Central memory CD8-positive, alpha-beta T cell (primary cell): ENCODE results near the gene THOC6.

Experiments used
- ATAC-seq: fragments of 150-1000 bp; cut with Tn5 transposase; replicated peaks from 2 replicates; pipeline ENCODE4 v1.10.0; 2022; ENCODE audit warnings: mild to moderate bottlenecking, moderate FRiP score, moderate number of reproducible peaks; ENCODE audit not compliant: poor library complexity, severe bottlenecking; ENCODE audit errors: extremely low read depth
- DNase-seq, 2 donors: peaks; one replicate each; pipeline ENCODE4 v3.0.0; 2021; ENCODE audit warnings: low spot score in 2 of 2
- H3K27ac Mint-ChIP-seq: one replicate; pipeline ENCODE4 v1.8.0; 2022; ENCODE audit warnings: low read depth, mild to moderate bottlenecking, moderate library complexity, mixed read lengths
- H3K27me3 Mint-ChIP-seq: one replicate; pipeline ENCODE4 v1.8.0; 2022; ENCODE audit warnings: mixed read lengths
- H3K36me3 Mint-ChIP-seq: one replicate; pipeline ENCODE4 v1.8.0; 2022; ENCODE audit warnings: mild to moderate bottlenecking, moderate library complexity, mixed read lengths; ENCODE audit not compliant: insufficient read depth
- H3K4me1 Mint-ChIP-seq: one replicate; pipeline ENCODE4 v1.8.0; 2022; ENCODE audit warnings: mixed read lengths
- H3K4me3 Mint-ChIP-seq: one replicate; pipeline ENCODE4 v1.8.0; 2022; ENCODE audit warnings: mild to moderate bottlenecking, moderate library complexity, mixed read lengths
- H3K9me3 Mint-ChIP-seq: one replicate; pipeline ENCODE4 v1.8.0; 2022; ENCODE audit warnings: mixed read lengths

Gene THOC6

GRCh38 chr16:3032624-3033023, 8.8 kb downstream of the THOC6 start:
- ATAC-seq (no peak), DNase-seq (no peak)
- no peak overlapping the region for H3K27ac Mint-ChIP-seq
- peaks cover 9% of the 10 kb centered on the region for H3K36me3 Mint-ChIP-seq
- H3K9me3 Mint-ChIP-seq = no peaks in the 10 kb centered on the region
- peaks cover 37% of the 10 kb centered on the region for H3K4me1 Mint-ChIP-seq
- peaks cover 86% of the 10 kb centered on the region for H3K27me3 Mint-ChIP-seq
- H3K4me3 Mint-ChIP-seq = no peak overlapping the region

GRCh38 chr16:3035289-3035971, 11.6 kb downstream of the THOC6 start:
- Mint-ChIP-seq H3K27me3 (peaks cover 94% of the 10 kb centered on the region), H3K4me1 (peaks cover 19% of the 10 kb centered on the region), H3K9me3 (no peaks in the 10 kb centered on the region), H3K27ac (no peak overlapping the region), H3K36me3 (peaks cover 3% of the 10 kb centered on the region), H3K4me3 (peak overlapping the region; percentile 36)
- DNase-seq = no peak
- no peak for ATAC-seq

- peaks cover 19% of the 10 kb centered on the region for H3K4me1 Mint-ChIP-seq
- peaks cover 90% of the 10 kb centered on the region for H3K27me3 Mint-ChIP-seq
- H3K9me3 Mint-ChIP-seq = no peaks in the 10 kb centered on the region
- ATAC-seq = no peak
- DNase-seq = no peak
- H3K27ac Mint-ChIP-seq = no peak overlapping the region
- H3K36me3 Mint-ChIP-seq = peaks cover 3% of the 10 kb centered on the region
- H3K4me3 Mint-ChIP-seq = peak overlapping the region; percentile 36
Observed at GRCh38 chr16:3035972-3036725, 12.3 kb downstream of the THOC6 start.

GRCh38 chr16:3036726-3037315, 13.0 kb downstream of the THOC6 start, which contains the start of gene BICDL2:
Gene BICDL2 (minus strand): TSS chr16:3036944. CDS start chr16:3035496, 1,448 bp downstream.
- Mint-ChIP-seq H3K4me1 (peaks cover 19% of the 10 kb centered on the region), H3K36me3 (peaks cover 1% of the 10 kb centered on the region), H3K4me3 (peak within 1 kb of the TSS; percentile 68), H3K9me3 (no peaks in the 10 kb centered on the region), H3K27ac (no peak within 1 kb of the TSS), H3K27me3 (peaks cover 84% of the 10 kb centered on the region)
- ATAC-seq = no peak
- DNase-seq = no peak

- H3K4me3 Mint-ChIP-seq = no peak overlapping the region
Observed at GRCh38 chr16:3038256-3038655, 14.4 kb downstream of the THOC6 start.

GRCh38 chr16:3038896-3039295, 15.1 kb downstream of the THOC6 start:
- no peak overlapping the region for H3K4me3 Mint-ChIP-seq
- peaks cover 1% of the 10 kb centered on the region for H3K36me3 Mint-ChIP-seq
- peaks cover 70% of the 10 kb centered on the region for H3K27me3 Mint-ChIP-seq
- H3K9me3 Mint-ChIP-seq = no peaks in the 10 kb centered on the region
- H3K4me1 Mint-ChIP-seq = peaks cover 14% of the 10 kb centered on the region
- DNase-seq (no peak), ATAC-seq (no peak)
- H3K27ac Mint-ChIP-seq = no peak overlapping the region

More at GRCh38 chr16:3038256-3038655, 14.4 kb downstream of the THOC6 start:
- Mint-ChIP-seq H3K9me3 (no peaks in the 10 kb centered on the region), H3K36me3 (peaks cover 1% of the 10 kb centered on the region), H3K27ac (no peak overlapping the region), H3K27me3 (peaks cover 70% of the 10 kb centered on the region), H3K4me1 (peaks cover 11% of the 10 kb centered on the region)
- no peak for ATAC-seq
- DNase-seq = no peak

GRCh38 chr16:3042376-3042775, 18.5 kb downstream of the THOC6 start:
- DNase-seq (no peak), ATAC-seq (no peak)
- peaks cover 19% of the 10 kb centered on the region for H3K4me1 Mint-ChIP-seq
- peaks cover 55% of the 10 kb centered on the region for H3K27me3 Mint-ChIP-seq
- no peaks in the 10 kb centered on the region for H3K9me3 Mint-ChIP-seq
- H3K36me3 Mint-ChIP-seq = no peaks in the 10 kb centered on the region
- no peak overlapping the region for H3K4me3 Mint-ChIP-seq
- no peak overlapping the region for H3K27ac Mint-ChIP-seq

- peak overlapping the region; percentile 72 for H3K4me3 Mint-ChIP-seq
- DNase-seq = no peak
- peaks cover 29% of the 10 kb centered on the region for H3K4me1 Mint-ChIP-seq
- no peak for ATAC-seq
- H3K27me3 Mint-ChIP-seq = peaks cover 31% of the 10 kb centered on the region
- H3K27ac Mint-ChIP-seq = peak overlapping the region; percentile 35
- H3K9me3 Mint-ChIP-seq = no peaks in the 10 kb centered on the region
- peaks cover 1% of the 10 kb centered on the region for H3K36me3 Mint-ChIP-seq
Observed at GRCh38 chr16:3044708-3045107, 20.9 kb downstream of the THOC6 start.

GRCh38 chr16:3045758-3046640, 22.2 kb downstream of the THOC6 start, which contains the start of gene MMP25:
Gene MMP25 (plus strand): TSS chr16:3046561. CDS start chr16:3046918, 357 bp downstream.
- Mint-ChIP-seq H3K36me3 (peaks cover 1% of the 10 kb centered on the region), H3K27ac (no peak within 1 kb of the TSS), H3K4me3 (peak within 1 kb of the TSS; percentile 72), H3K27me3 (peaks cover 21% of the 10 kb centered on the region), H3K4me1 (peaks cover 39% of the 10 kb centered on the region), H3K9me3 (no peaks in the 10 kb centered on the region)
- ATAC-seq = peak; percentile 29
- no peak for DNase-seq

GRCh38 chr16:3046641-3047386, 23.0 kb downstream of the THOC6 start:
- peak; percentile 48 for ATAC-seq
- Mint-ChIP-seq H3K9me3 (no peaks in the 10 kb centered on the region), H3K36me3 (peaks cover 1% of the 10 kb centered on the region), H3K27me3 (peaks cover 21% of the 10 kb centered on the region), H3K4me3 (peak overlapping the region; percentile 38), H3K4me1 (peaks cover 44% of the 10 kb centered on the region), H3K27ac (no peak overlapping the region)
- DNase-seq = no peak

GRCh38 chr16:3047387-3047720, 23.5 kb downstream of the THOC6 start:
- no peak for ATAC-seq

More at GRCh38 chr16:3047387-3047720, 23.5 kb downstream of the THOC6 start:
- no peak for DNase-seq
- Mint-ChIP-seq H3K4me1 (peaks cover 49% of the 10 kb centered on the region), H3K36me3 (peaks cover 1% of the 10 kb centered on the region), H3K4me3 (peak overlapping the region; percentile 38), H3K27ac (no peak overlapping the region), H3K27me3 (peaks cover 21% of the 10 kb centered on the region), H3K9me3 (no peaks in the 10 kb centered on the region)
